Heart left ventricle (tissue), 13 donors: ENCODE measurements around the gene ETDC.

Experiments used
- CTCF ChIP-seq, 12 donors: fragments of 200-600 bp; sonication (generic) in 4 of 12; IDR thresholded peaks; one replicate each; pipeline versions ENCODE4 v1.5.0 to v1.8.0; 2018 to 2022; ENCODE audit warnings: antibody characterized with exemption in 12 of 12, mild to moderate bottlenecking in 5 of 12
- POLR2A ChIP-seq, 2 donors: fragments of 450-650 bp; IDR thresholded peaks; one replicate each; pipeline ENCODE4 v1.6.1; 2017; ENCODE audit warnings: antibody characterized with exemption in 2 of 2, mild to moderate bottlenecking in 2 of 2, moderate library complexity in 2 of 2
- donor health status: ischemic (EF 13 %, LVEDD 7.1; RV severe dilation, severe dysfunction).
- donor health status: DM: no; HTN: yes; CAD: no.
- donor health status: DM: no; HTN: no; CAD: no.
- donor health status: ischemic (EF 25% LVEDD 6.9; RV normal size, moderate dysfunction).
- donor health status: ischemic (EF 25% LVEDD 5.7; RV mildly dilated, moderate dysfunction).
- donor health status: ischemic (EF 35%, LVEDD 5.7; RV mildly dilated, moderate dysfunction).
- donor health status: nonischemic (EF 11% LVEDD 7.7; RV severe dilation, severe dysfunction).
- donor health status: DM: yes; HTN: yes; CAD: no.
- donor health status: PGD.
- donor health status: ischemic (EF 29% LVEDD 5.4; RV normal size, mild dysfunction).
- donor health status: nonischemic (EF 23%, LVEDD 6.1; RV moderate dilation, normal function).

- no peak for TF ChIP-seq CTCF (IDR thresholded peaks at IDR 0.05)
- no peak for TF ChIP-seq POLR2A (IDR thresholded peaks at IDR 0.05)
Observed at GRCh38 chrX:135304741-135305140, 4.5 kb upstream of the ETDC start.
